NOMO-1 treated with DMSO at 0.1 percent for 48 hours (cell line): Measurements from ENCODE around the gene LNPEP.
"Not testable (repeated sequence)": the region's sequence is repeated elsewhere in the genome, so short reads cannot be mapped to it uniquely, and the experiment has no call there.

Experiments used
- DNase-seq: peaks from one replicate; lab custom pipeline; 2025; ENCODE audit not compliant: unreplicated experiment; lab: John Stamatoyannopoulos, UW

The LNPEP gene

GRCh38 chr5:97046270-97046982 lies 110.5 kb downstream of the LNPEP start:
- DNase-seq: no peak

DNA sequence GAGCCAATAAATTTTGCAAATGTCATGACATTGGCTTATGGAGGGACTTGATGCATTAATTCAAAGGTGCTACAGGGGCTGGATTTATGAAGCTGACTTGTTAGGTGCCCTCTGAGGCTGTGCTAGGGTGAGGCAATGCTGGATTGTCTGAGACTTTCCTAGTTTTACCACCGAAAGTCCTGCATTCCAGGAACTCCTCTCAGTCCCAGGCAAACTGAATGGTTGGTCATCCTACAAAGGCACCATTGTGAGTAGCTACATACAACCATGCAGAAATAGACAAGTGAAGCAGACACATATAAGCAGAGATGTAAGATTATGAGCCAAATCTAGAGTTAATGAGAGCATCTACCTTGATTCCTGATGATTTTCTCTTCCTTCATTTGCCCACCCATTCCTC lies 111.2 kb downstream of the LNPEP start:
- DNase-seq: no peak

GRCh38 chr5:97049175-97049574 lies 113.3 kb downstream of the LNPEP start:
- peak; percentile 74 for DNase-seq

- DNase-seq: no peak
Observed at GRCh38 chr5:97056263-97056662, 120.4 kb downstream of the LNPEP start.

GRCh38 chr5:97062046-97062445 lies 126.2 kb downstream of the LNPEP start:
- DNase-seq: no peak

DNA sequence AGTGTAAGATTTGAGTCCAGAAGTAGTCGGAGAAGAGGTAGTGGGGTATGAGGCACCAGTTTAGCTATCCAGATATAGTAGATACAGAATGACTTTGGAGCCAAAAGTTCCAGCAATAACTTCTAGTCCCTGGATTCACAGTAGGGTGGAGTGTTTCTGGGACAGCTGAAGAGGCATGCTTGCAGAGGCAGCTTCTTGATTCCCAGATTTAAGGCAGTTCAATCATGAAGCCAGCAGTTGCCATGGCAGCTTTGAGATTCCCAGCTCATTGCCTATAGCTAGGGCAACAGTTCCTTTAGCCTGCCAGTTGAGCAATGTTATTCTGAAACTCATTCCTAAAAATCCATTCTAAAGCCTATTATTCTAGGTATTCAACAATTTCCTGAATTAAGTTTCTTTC lies 127.4 kb downstream of the LNPEP start:
- DNase-seq: no peak

- no peak for DNase-seq
Observed at GRCh38 chr5:97065475-97065874, 129.6 kb downstream of the LNPEP start.

GRCh38 chr5:97067296-97067850 lies 131.5 kb downstream of the LNPEP start:
- no peak for DNase-seq

DNA sequence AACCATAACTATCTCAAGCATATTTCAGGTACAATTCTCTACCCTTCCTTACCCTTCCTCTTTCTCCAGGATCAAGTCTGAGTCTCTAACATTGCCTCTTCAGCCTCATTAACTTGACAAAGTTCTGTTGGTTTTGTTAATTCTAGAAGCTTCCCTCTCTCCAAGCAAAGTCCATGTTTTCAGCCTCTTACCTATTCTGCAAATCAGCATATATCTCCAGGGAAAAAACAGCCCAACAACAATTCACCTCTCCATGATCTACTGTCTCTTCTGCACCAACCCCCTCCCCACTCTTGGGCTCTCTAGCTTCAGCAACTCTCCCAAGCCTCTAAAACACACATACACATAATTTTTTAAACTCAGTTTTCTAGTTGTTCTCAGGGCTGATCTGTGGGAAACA lies 134.4 kb downstream of the LNPEP start:
- DNase-seq: no peak

DNA sequence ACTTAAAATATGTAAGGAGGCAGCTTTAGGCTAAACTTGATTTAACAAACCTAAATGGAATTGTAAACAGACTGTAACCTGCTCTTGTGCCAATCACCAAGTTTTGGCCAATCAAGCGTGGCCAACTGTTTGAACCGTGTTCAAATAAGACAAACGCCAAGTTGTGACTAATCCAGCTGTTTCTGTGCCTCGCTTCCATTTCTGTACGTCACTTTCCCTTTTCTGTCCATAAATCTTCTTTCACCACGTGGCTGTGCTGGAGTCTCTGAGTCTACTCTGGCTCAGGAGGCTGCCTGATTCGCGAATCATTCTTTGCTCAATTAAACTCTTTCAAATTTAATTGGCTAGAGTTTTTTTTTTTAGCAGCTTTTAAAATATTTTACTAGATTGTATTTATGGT lies 135.2 kb downstream of the LNPEP start:
- DNase-seq: peak; percentile 14

DNA sequence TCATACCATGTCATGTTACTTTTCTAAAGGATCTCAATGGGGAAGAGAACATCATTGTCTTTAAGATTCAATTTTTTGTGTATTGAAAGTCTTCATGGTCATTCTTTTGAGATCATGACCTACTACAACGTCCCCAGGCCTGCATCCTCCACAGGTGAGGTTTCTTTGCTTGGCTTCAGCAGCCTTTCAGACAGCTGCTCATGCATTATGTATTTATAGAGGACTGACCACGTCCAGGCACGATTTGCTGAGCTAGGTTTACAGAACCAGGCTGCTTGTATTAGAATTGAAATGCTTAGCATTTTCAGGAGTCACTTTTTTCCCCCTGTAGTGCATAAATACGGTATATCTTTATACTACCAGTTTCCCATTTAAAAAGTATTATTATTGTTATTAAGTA lies 136.1 kb downstream of the LNPEP start:
- DNase-seq: no peak

DNA sequence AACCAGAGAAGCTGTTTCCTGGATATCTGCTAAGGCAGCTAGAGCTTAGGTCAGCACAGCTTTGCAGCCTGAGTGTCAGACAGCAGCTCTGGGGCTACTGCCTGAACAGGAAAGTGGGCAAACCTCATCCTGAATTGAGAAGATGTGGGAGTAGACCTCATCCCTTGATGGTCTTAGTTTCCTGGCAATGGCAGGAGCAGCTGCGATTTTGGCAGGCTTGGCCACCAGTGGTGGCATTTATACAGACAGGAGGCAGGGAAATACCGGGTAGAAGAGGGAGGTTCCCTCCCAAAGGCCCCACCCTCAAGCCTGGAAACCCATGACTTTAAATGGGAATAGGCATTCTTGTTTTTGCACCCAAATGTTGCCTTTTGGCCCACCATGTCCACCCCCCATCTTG lies 136.8 kb downstream of the LNPEP start:
- no peak for DNase-seq

- DNase-seq: no peak
Observed at GRCh38 chr5:97073420-97073819, 137.5 kb downstream of the LNPEP start.

DNA sequence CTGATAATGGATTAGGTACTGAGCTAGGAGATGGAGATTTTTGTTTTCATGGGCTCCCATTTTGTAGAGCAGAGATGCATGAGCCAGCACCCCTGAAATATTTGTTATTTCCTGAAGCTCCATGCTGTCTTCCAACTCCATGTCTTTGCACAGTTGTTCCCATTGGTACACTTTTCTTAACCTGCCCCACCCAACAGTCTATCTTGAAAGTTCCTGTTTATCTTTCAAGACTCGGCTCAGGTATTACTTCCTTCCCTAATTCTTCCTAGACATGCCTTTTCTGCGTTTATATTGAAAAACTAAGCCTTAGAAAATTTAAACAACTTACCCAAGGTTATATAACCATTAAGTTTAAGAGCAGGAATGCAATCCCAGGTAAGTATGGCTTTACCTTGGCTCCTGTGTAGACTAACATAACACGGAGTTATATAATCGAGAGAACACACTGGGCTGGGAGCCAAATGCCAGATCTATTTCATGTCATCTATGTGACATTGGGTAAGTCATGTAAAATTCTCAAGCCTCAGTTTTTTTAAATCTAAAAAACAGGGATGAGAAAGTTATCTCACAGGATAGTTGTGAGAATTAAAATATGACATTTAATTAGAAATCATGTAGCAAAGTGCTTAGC lies 139.1 kb downstream of the LNPEP start:
- no peak for DNase-seq

DNA sequence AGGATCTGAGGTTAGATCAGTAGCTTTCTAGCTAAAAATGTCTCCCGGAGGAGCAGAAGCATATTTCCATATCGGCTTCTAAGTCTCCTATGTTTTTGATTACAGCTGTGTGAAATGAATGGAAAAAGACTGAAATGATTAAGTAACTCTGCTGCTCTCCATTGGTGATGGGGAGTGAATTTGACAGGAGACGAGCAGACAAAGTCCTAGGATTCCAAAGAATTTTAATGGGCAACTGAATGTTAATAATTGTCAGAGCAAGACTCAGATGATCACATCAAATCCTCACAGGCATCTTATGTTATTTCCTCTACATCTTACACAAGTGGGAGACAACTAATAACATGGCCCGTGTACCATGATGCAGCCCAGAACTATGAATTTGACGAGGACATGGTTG lies 139.8 kb downstream of the LNPEP start:
- no peak for DNase-seq

GRCh38 chr5:97076098-97076497 lies 140.2 kb downstream of the LNPEP start:
- DNase-seq: no peak

- DNase-seq: no peak
Observed at GRCh38 chr5:97077246-97077645, 141.4 kb downstream of the LNPEP start.

- peak; percentile 74 for DNase-seq
Observed at GRCh38 chr5:97078958-97079743, 143.3 kb downstream of the LNPEP start.

- DNase-seq: not testable (repeated sequence)
Observed at GRCh38 chr5:97084782-97085458, 149.0 kb downstream of the LNPEP start.

DNA sequence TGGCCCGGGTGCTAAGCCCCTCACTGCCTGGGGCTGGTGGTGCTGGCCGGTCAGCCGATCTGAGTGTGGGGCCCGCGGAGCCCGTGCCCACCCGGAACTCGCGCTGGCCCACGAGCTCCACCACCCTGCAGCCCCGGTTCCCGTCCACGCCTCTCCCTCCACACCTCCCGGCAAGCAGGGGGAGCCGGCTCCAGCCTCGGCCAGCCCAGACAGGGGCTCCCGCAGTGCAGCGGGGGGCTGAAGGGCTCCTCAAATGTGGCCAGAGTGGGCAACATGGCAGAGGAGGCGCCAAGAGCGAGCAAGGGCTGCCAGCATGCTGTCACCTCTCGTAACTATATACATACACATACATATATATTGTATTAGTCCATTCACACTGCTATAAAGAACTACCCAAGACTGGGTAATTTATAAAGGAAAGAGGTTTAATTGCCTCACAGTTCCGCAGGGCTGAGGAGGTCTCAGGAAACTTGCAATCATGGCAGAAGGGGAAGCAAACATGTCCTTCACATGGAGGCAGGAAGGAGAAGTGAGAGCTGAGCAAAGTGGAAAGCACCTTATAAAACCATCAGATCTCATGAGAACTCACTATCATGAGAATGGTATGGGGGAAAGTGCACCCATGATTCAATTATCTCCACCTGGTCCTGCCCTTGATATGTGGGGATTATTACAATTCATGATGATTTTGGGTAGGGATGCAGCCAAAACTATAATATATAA lies 149.7 kb downstream of the LNPEP start:
- peak; percentile 80 for DNase-seq
